B cell (primary cell): ENCODE results near the gene CSNK1G3. TPM values are rescaled to one million over a fixed set of nuclear protein-coding genes. Genes with fewer than 3 reads are reported as not detected.

ENCODE experiments used
- ATAC-seq: fragments of 200-7000 bp; cut with Tn5 transposase; one replicate; pipeline ENCODE4 v1.10.0; 2021; ENCODE audit warnings: low read depth, mild to moderate bottlenecking, moderate number of reproducible peaks, moderate library complexity
- CTCF ChIA-PET: fragments of 350-600 bp; sonication (Branson Sonifier 250); formaldehyde crosslinking; loops from one replicate; lab custom pipeline; 2021; ENCODE audit warnings: antibody characterized with exemption, inconsistent platforms; lab: Charles Lee
- POLR2A ChIA-PET: fragments of 350-600 bp; sonication (Branson Sonifier 250); formaldehyde crosslinking; loops from one replicate; lab custom pipeline; 2021; ENCODE audit warnings: antibody characterized with exemption; lab: Charles Lee
- DNase-seq: peaks from one replicate; pipeline ENCODE4 v3.0.0; 2013
- H2AFZ ChIP-seq: 2 replicates; pipeline ENCODE4 v1.6.1; 2012; ENCODE audit warnings: mild to moderate bottlenecking, low read depth, low read length; ENCODE audit not compliant: insufficient read depth, poor library complexity, severe bottlenecking
- H3K27ac ChIP-seq, 2 donors: 1 replicate in 1 of 2; 2 replicates in 1 of 2; pipeline ENCODE4 v1.5.1; 2012 to 2013; ENCODE audit warnings: low read length in 2 of 2, mild to moderate bottlenecking in 2 of 2, moderate library complexity in 1 of 2
- H3K27me3 ChIP-seq, 4 experiments: fragments of 200-600 bp in 1 of 4; sonication (generic) in 1 of 4; replicated peaks in 1 of 4; 1 replicate in 2 of 4; 2 replicates in 2 of 4; pipeline versions ENCODE4 v1.6.1 to v1.7.0; 2013 to 2016; ENCODE audit warnings: low read length in 3 of 4, mild to moderate bottlenecking in 2 of 4, mixed read lengths in 1 of 4, moderate library complexity in 1 of 4; ENCODE audit not compliant: insufficient read depth in 4 of 4, control insufficient read depth in 3 of 4; ENCODE audit errors: control extremely low read depth in 1 of 4
- H3K36me3 ChIP-seq, 2 experiments: replicated peaks in 1 of 2; 1 replicate in 1 of 2; 2 replicates in 1 of 2; pipeline versions ENCODE4 v1.6.1 to v1.7.1; 2013; ENCODE audit warnings: low read length in 1 of 2; ENCODE audit not compliant: insufficient read depth in 2 of 2, control insufficient read depth in 1 of 2; ENCODE audit errors: control extremely low read depth in 1 of 2, extremely low read depth in 1 of 2
- H3K4me1 ChIP-seq, 2 donors: fragments of 200-600 bp in 1 of 2; sonication (generic) in 1 of 2; 1 replicate in 1 of 2; 2 replicates in 1 of 2; pipeline versions ENCODE4 v1.5.1 to v1.6.1; 2013 to 2017; ENCODE audit warnings: low read length in 2 of 2; ENCODE audit not compliant: control insufficient read depth in 2 of 2, insufficient read depth in 2 of 2
- H3K4me2 ChIP-seq: replicated peaks from 2 replicates; pipeline ENCODE3; 2012; ENCODE audit warnings: mild to moderate bottlenecking, low read depth, low read length; ENCODE audit not compliant: poor library complexity, severe bottlenecking
- H3K4me3 ChIP-seq, 5 experiments: fragments of 200-600 bp in 1 of 5; sonication (generic) in 1 of 5; 1 replicate in 3 of 5; 2 replicates in 2 of 5; pipeline versions ENCODE4 v1.5.1 to v1.7.0; 2011 to 2016; ENCODE audit warnings: low read length in 4 of 5, mild to moderate bottlenecking in 4 of 5, low read depth in 2 of 5, control low read depth in 1 of 5, moderate library complexity in 1 of 5; ENCODE audit not compliant: insufficient read depth in 1 of 5; ENCODE audit errors: control extremely low read depth in 1 of 5, extremely low read depth in 1 of 5
- H3K79me2 ChIP-seq: fragments of 200-600 bp; sonication (generic); one replicate; pipeline ENCODE4 v1.6.0; 2016; ENCODE audit warnings: low read length; ENCODE audit not compliant: control insufficient read depth, insufficient read depth
- H3K9ac ChIP-seq: fragments of 200-600 bp; sonication (generic); 2 replicates; pipeline ENCODE4 v1.6.1; 2017; ENCODE audit warnings: mild to moderate bottlenecking, low read length, moderate library complexity
- H3K9me3 ChIP-seq, 3 donors: one replicate each; pipeline versions ENCODE4 v1.6.1 to v1.7.1; 2013; ENCODE audit warnings: low read length in 2 of 3; ENCODE audit not compliant: control insufficient read depth in 2 of 3, insufficient read depth in 1 of 3; ENCODE audit errors: control extremely low read depth in 1 of 3
- H4K20me1 ChIP-seq: 2 replicates; pipeline ENCODE4 v1.6.0; 2012; ENCODE audit warnings: mild to moderate bottlenecking, low read length; ENCODE audit not compliant: insufficient read depth, control insufficient read depth, poor library complexity, severe bottlenecking
- H3K27ac Mint-ChIP-seq: one replicate; pipeline ENCODE4 v1.8.0; 2021; ENCODE audit warnings: mixed read lengths
- H3K27me3 Mint-ChIP-seq: one replicate; pipeline ENCODE4 v1.8.0; 2021; ENCODE audit warnings: mixed read lengths
- H3K4me1 Mint-ChIP-seq: one replicate; pipeline ENCODE4 v1.8.0; 2021; ENCODE audit warnings: mixed read lengths
- H3K4me3 Mint-ChIP-seq: one replicate; pipeline ENCODE4 v1.8.0; 2021; ENCODE audit warnings: mixed read lengths
- H3K9me3 Mint-ChIP-seq: one replicate; pipeline ENCODE4 v1.8.0; 2022; ENCODE audit warnings: mixed read lengths; ENCODE audit not compliant: insufficient read depth
- EZH2 ChIP-seq: IDR thresholded peaks from 2 replicates; pipeline ENCODE4 v1.6.1; 2012; ENCODE audit warnings: borderline replicate concordance, low read depth, mild to moderate bottlenecking, moderate library complexity, low read length; ENCODE audit not compliant: insufficient read depth, poor library complexity, severe bottlenecking
- WGBS: methylation state at CpG from one replicate; pipeline ENCODE4 v1.1.5; 2013; ENCODE audit warnings: missing lambda C conversion rate; ENCODE audit not compliant: insufficient coverage; 5-methylcytosine and 5-hydroxymethylcytosine counted together
- intact Hi-C: fragments of 100-400 bp; cut with micrococcal nuclease; formaldehyde crosslinking; loops from one replicate; pipeline ENCODE4 v1.10.0; 2022
- polyA plus RNA-seq: library from polyadenylated mRNA; depleted of rRNA; stranded (reverse); fragments of >200 nt; gene quantifications from 2 replicates; pipeline ENCODE4 v1.2.3, GENCODE V29; 2012
- total RNA-seq, 2 donors: library from RNA; stranded (reverse); fragments of 120-200 nt in 1 of 2; gene quantifications; 1 replicate in 1 of 2; 2 replicates in 1 of 2; pipeline versions ENCODE4 v1.2.3 to v1.2.4, GENCODE V29; 2013 to 2022
- TF ChIP-seq, protein P1 (sequence below): fragments of 200-600 bp; IDR thresholded peaks from one replicate; pipeline ENCODE4 v1.8.0; 2022; ENCODE audit warnings: antibody characterized with exemption, mild to moderate bottlenecking

CSNK1G3 gene
- total and polyA plus RNA-seq, 2 donors (not counting 1 experiment from before 2014, with no cell fraction given), result 20.8 to 140 TPM

DNA sequence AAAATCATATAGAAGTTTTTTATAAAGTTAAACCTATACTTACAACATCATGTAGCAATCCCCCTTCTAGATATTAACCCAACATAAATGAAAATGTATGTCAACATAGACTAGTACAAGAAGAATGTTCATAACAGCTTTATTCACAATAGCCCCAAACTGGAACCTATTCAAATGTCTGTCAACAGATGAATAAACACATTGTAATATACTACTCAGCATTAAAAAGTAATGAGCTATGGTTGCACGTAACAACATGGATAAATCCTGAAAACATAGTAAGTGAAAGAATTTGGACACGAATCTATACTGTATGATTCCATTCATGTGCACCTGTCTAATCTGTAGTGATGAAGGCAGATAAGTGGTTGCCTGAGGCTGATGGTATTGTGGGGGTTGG is 73.9 kb downstream of the CSNK1G3 start:
- Mint-ChIP-seq H3K9me3 (no peaks in the 10 kb centered on the region), H3K27me3 (no peaks in the 10 kb centered on the region), H3K4me1 (peaks cover 2% of the 10 kb centered on the region), H3K27ac (no peak overlapping the region), H3K4me3 (no peak overlapping the region)
- no peak for DNase-seq
- ChIA-PET CTCF (interaction anchor here (0.7 to 1.3 kb wide), 2 partner anchors 73 to 159 kb away, joined by 3 read pairs; no protein-coding TSS in a partner anchor), POLR2A (no interaction called here)
- Histone ChIP-seq H3K9ac (no peak overlapping the region), H3K9me3 (peaks cover 0 to 4% (median 0%) of the 10 kb centered on the region in 3 donors), H3K79me2 (no peaks in the 10 kb centered on the region), H3K4me1 (no peaks in the 10 kb centered on the region), H2AFZ (no peak overlapping the region), H3K27me3 (no peaks in the 10 kb centered on the region), H3K36me3 (peaks cover 0 to 13% of the 10 kb centered on the region in 2 experiments), H3K4me3 (no peak overlapping the region), H4K20me1 (no peaks in the 10 kb centered on the region), H3K27ac (no peak overlapping the region), H3K4me2 (no peak overlapping the region)
- intact Hi-C loops, result loop anchor here (5.0 kb wide), 1 partner anchor 39 kb away; no protein-coding TSS in a partner anchor
- WGBS, result no CpG with 5 or more reads among the region's 2 CpGs
- no peak for ATAC-seq
- no peak for TF ChIP-seq EZH2
- TF ChIP-seq, protein P1, sequence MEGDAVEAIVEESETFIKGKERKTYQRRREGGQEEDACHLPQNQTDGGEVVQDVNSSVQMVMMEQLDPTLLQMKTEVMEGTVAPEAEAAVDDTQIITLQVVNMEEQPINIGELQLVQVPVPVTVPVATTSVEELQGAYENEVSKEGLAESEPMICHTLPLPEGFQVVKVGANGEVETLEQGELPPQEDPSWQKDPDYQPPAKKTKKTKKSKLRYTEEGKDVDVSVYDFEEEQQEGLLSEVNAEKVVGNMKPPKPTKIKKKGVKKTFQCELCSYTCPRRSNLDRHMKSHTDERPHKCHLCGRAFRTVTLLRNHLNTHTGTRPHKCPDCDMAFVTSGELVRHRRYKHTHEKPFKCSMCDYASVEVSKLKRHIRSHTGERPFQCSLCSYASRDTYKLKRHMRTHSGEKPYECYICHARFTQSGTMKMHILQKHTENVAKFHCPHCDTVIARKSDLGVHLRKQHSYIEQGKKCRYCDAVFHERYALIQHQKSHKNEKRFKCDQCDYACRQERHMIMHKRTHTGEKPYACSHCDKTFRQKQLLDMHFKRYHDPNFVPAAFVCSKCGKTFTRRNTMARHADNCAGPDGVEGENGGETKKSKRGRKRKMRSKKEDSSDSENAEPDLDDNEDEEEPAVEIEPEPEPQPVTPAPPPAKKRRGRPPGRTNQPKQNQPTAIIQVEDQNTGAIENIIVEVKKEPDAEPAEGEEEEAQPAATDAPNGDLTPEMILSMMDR, result no peak

- H3K27me3 ChIP-seq, result no peaks in the 10 kb centered on the region
- H3K4me3 Mint-ChIP-seq, result no peak overlapping the region
- H3K4me1 ChIP-seq, result no peaks in the 10 kb centered on the region
- intact Hi-C loops, result no loop called here
- H3K9me3 Mint-ChIP-seq, result no peaks in the 10 kb centered on the region
- H3K9ac ChIP-seq, result no peak overlapping the region
- no peak overlapping the region for H3K4me2 ChIP-seq
- H4K20me1 ChIP-seq, result no peaks in the 10 kb centered on the region
- peaks cover 12% of the 10 kb centered on the region for H3K4me1 Mint-ChIP-seq
- CTCF ChIA-PET, result interaction anchor here (1.6 kb wide), 1 partner anchor 30 kb away, joined by 3 read pairs; no protein-coding TSS in a partner anchor
- no peak overlapping the region for H3K4me3 ChIP-seq
- ATAC-seq (no peak), DNase-seq (no peak)
- H3K27me3 Mint-ChIP-seq, result no peaks in the 10 kb centered on the region
- H3K9me3 ChIP-seq, result no peaks in the 10 kb centered on the region
- H3K79me2 ChIP-seq, result no peaks in the 10 kb centered on the region
- H3K36me3 ChIP-seq, result peaks cover 7 to 59% of the 10 kb centered on the region in 2 experiments
- POLR2A ChIA-PET, result no interaction called here
- H3K27ac Mint-ChIP-seq, result no peak overlapping the region
- no peak overlapping the region for H2AFZ ChIP-seq
- H3K27ac ChIP-seq, result no peak overlapping the region
- TF ChIP-seq EZH2, result no peak
- TF ChIP-seq, protein P1, result no peak
Measured at GRCh38 chr5:123594434-123594833, 82.5 kb downstream of the CSNK1G3 start.
